GM19397 (cell line): ENCODE results near the gene CEP95.
"Not testable (repeated sequence)": the region's sequence is repeated elsewhere in the genome, so short reads cannot be mapped to it uniquely, and the experiment has no call there.

Source experiments
- ATAC-seq: cut with Tn5 transposase; IDR thresholded peaks from one replicate; pipeline ENCODE4 v1.9.1; 2021; ENCODE audit warnings: mild to moderate bottlenecking, moderate library complexity; ENCODE audit not compliant: unreplicated experiment

The CEP95 gene, protein sequence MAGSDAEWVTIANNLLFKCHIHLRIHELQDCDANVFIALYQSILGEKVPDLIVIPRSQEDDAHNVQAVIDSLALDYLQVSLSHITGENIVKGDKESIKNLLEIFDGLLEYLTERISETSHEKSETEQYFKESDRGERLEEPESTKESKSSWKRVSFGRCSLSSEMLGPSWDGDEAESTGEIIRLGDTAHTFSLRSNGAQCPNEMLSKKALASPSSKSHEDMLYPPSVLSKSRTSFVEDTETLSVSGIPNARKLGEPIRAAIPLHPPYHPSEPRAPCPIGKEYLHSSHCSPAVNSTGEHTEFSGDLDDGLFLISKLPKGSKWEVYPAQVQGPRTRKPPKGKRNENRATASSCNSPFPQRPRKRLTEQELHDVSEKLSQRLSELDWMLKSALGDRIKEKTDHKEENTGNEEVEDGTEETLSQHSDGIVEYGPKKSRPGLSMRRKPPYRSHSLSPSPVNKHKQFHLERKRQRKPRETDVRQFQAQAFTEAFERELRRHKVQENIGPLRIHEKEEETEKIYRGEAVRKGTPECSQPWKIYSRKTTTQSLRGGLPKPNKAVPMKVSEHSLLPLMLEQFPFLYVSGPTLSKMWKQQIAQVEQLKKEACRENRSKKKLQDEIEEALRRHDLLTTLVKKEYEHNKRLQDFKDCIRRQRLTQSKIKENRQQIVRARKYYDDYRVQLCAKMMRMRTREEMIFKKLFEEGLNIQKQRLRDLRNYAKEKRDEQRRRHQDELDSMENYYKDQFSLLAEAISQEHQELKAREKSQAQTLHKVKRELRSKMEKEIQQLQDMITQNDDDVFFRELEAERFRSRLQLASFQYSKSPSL

DNA sequence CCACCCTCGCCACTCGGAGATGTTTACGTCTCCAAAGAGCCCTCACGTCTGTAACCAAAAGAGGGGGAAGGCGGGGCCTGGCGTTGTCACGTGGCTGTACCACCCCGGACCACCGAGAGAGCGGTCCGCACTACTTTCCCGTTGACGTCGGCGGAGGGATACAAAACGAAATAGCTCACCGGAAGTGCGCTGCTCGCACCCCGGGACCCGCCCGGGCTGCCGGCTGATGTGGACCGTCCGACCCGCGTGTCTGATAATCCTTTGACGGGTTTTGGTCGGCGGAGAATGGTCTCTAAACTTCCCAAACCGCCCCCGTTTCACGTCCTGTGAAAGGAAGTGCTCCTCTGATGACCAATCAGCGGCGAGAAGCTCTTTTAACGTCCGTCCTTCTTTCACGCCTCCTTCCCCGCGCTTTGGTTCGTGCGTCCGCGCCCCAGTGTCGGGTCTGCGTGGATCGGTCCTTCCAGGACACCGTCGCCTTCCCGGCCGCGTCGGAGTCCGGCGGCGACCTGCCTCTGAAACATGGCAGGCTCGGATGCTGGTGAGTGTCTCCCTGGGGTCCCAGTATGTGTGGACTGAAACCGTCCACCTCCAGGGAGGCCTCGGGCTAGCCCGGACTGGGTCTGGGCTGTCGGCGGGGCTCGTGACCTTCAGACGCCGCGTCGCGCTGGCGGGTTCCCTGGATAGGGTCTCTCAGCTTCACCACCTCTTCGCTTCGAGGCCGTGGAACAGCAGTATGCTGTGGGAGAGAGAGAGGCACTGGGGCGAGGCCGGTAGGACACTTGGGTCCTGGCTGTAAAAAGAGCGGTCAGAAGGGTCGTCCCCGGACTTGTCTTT is at the start of gene CEP95:
CEP95 (plus strand) TSS at position 402 of the 837 bp plus-strand sequence; CDS start at position 523, 121 bp downstream.
- peak; percentile 62 for ATAC-seq

DNA sequence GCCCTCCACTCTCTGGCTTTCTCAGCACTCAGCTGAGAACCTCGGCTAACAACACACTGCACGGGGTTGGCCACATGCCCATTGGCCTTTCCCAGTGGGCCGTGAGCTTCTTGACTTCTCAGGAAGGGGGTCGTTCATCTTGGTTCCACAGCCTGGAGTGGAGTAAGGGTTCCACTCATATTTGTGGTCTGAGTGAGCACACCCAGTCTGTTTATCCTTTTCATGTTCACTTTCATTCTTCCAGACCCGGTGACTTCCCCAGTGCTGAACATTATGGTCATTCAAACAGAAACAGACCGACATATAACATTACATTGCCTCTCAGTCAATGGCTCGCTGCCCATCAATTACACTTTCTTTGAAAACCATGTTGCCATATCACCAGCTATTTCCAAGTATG is 49.6 kb upstream of the CEP95 start:
- ATAC-seq, result no peak

DNA sequence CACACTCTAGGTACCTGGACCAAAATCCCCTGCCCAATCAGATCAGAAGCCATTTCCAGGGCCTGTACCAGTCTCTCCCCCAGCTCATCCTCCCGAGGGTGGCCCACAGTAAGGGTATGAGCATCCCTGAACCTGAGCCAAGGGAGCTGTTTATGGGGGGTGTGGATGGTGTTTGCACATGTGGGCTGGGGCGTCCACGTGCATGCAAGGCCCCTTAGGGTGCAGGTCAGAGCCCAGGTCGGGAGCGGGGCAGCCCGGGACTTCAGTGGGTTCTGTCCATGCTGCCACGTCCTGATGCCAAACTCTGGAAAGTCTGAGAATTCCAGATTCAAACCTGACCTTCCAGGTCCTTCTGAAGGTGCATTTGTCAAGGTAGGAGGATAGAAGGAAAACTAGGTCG is 48.0 kb upstream of the CEP95 start:
- no peak for ATAC-seq

DNA sequence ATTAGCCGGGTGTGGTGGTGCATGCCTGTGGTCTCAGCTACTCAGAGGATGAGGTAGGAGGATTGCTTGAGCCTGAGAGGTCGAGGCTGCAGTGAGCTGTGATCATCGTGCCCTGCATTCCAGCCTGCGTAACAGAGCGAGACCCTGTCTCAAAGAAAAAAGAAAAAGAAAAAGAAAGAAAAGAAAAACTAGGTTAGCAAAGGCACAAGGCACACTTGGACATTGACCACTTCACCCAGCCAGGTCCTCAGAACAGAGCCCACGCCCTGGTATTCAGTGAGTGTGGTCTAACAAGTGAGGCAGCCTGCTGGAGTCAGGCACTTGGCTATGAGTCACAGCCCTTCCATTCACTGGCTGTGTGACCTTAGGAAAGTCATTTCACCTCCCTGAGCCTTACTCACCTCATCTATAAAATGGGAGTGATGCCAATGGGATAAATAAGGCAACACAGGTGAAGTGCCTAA is 47.5 kb upstream of the CEP95 start:
- no peak for ATAC-seq

DNA sequence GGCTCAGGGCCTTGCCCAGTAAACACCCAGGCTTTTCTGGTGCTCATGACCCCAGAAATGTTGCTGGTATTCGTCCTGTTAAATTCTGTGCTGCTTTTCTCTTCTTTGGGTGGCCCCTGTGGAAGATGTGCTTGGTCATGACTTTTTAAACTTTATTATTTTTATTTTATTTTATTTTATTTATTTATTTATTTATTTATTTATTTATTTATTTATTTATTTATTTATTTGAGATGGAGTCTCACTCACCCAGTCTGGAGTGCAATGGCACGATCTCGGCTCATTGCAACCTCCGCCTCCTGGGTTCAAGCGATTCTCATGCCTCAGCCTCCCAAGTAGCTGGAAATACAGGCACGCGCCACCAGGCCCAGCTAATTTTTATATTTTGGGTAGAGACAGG is 47.0 kb upstream of the CEP95 start:
- ATAC-seq, result not testable (repeated sequence)

DNA sequence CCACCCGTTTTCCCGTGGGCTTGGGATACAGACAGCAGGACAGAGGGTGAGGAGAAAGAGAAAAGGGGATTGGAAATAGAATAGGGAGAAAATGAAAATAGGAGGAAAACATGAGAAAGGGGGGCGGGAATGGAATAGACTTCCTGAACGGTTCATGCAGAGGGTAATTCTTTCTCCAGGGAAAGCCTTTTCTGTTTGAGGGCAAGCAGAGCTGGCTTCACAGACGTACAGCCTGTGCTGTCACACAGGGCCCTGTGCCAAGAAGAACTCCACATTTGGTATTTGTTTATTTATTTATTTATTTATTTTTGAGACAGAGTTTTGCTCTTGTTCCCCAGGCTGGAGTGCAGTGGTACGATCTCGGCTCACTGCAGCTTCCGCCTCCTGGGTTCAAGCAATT is 45.8 kb upstream of the CEP95 start:
- ATAC-seq, result no peak

DNA sequence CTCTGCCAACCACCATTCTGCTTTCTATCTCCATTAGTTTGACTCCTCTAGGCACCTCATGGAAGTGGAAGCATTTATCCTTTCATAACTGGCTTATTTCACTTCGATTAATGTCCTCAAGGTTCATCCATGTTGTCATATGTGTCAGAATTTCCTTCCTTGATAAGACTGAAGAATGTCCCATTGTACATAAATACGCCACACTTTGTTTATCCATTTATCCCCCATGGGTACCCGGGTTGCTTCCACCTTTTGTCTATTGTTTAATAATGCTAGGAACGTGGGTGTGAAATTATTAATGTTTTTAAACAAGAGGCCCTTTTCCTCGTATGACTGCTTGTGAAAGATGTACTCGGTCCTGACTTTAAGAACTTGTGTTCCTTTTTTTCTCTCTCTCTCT is 45.0 kb upstream of the CEP95 start:
- ATAC-seq, result no peak

DNA sequence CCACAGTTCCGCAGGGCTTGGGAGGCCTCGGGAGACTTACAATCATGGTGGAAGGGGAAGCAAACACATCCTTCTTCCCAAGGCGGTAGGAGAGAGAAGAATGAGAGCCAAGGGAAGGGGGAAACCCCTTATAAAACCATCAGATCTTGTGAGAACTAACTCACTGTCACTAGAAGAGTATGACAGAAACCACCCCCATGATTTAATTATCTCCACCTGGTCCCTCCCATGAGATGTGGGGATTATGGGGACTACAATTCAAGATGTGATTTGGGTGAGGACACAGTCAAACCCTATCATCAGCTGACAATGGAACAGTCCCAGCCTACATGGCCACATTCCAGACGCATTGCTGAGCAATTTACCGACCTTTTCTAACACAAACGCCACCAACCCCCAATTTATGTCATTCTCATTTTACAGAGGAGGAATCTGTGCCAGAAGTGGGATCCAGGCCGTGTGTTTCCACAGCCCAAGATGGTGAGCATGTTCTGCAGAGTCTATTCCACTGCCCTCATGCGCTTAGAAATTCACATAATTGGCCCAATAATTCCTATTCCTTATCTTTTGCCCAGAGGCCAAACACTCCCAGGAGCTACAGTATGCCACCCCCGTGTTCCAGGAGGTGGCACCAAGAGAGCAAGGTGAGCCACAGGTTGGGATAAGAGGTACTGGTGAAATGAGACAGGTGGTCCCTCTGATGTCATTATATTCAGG is 40.6 kb upstream of the CEP95 start:
- no peak for ATAC-seq

DNA sequence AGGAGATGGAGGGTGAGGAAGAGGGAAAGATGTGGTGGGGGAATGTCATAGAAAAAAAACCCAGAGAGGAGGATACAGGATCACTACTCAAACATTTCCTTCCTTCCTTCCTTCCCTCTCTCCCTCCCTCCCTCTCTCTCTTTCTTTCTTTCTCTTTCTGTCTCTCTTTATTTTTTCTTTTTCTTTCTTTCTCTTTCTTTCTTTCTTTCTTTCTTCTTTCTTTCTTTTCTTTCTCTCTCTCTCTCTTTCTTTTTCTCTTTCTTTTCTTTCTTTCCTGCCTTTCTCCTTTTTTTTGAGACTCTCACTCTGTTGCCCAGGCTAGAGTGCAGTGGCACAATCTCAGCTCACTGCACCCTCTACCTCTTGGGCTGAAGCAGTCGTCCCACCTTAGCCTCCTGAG is 39.9 kb upstream of the CEP95 start:
- not testable (repeated sequence) for ATAC-seq

DNA sequence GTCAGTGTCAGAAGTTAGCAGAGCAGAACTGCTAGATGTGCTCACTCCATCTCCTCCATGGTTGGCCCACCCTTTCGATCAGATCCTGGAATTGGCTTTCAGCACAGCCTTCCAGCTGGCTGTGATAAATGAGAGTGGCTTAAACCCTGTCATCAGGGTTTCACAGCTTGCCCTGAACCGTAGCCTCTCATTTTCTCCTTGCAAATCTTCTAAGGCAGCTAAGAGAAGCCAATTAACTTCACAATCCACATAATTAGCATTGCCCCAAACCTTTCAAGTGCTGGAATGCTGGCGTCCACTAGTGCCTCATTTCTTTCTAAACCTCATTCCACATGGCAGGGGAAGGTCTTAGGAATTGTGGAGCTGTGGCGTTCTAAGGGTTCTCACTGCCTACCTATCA is 36.2 kb upstream of the CEP95 start:
- ATAC-seq, result no peak

DNA sequence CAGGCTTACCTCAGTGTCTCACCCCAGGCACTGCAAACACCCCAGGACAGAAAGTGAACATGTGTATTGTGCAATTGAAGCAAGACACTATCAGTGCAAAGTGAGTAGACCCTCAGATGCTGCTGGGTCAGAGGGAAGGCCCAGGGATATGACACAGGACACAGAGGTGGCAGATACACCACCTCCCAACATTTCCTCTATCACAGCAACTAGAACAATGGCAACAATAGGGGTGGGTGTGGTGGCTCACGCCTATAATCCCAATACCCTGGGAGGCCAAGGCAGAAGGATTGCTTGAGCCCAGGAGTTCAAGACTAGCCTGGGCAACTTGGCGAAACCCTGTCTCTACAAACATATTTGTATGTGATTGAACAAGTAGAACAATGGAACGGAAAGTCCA is 35.3 kb upstream of the CEP95 start:
- ATAC-seq, result no peak

DNA sequence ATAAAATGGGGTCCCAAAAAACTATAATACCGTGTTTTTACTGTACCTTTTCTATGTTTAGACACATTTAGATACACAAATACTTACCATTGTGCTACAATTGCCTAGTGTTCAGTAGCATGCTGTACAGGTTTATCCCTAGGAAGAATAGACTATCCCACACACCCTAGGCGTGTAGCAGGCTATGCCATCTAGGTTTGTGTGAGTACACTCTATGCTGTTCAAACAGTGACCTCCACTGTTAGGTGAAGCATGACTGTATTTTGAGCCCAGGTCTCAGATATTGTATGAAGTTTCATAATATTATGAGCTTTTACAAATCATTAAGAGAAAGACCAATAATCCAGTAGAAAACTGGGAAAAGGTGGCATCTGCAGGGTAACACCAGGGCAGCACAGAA is 34.2 kb upstream of the CEP95 start:
- no peak for ATAC-seq

DNA sequence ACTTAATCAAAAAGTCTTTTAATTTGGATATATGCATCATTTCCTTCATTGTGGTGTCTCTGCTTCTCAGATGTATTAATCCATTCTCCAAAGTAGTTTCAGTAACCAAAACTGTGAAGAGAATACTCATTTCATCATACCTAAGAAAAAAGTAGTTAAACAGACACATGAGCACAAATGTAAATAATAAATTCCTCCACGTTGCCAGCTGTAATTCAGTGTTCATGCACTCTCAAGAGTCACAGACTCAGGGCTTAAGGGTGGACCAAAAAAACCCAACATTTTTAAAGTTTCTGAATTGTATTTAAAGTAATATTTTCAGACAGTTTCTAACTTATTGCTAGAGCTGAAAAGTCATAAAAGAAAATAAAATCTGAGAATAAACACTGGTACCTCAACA is 28.9 kb upstream of the CEP95 start:
- no peak for ATAC-seq

DNA sequence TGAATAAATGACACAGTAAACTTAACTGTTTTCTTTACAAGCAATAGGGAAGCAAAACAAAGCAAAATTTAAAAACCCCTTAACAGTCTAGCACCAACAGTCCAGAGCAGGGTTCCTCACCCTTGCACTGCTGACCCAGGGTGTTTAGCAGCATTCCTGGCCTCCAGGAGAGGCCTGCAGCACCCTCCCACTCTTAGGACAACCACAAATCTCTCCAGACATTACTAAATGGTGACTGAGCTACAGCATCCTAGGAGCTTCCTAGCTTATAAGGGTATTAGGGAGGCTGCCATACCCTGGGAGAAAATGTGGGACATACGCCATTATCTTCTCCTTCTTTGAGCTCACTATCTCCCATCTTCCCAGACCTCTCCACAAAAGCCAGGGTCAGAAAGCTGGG is 25.8 kb upstream of the CEP95 start:
- ATAC-seq, result no peak

DNA sequence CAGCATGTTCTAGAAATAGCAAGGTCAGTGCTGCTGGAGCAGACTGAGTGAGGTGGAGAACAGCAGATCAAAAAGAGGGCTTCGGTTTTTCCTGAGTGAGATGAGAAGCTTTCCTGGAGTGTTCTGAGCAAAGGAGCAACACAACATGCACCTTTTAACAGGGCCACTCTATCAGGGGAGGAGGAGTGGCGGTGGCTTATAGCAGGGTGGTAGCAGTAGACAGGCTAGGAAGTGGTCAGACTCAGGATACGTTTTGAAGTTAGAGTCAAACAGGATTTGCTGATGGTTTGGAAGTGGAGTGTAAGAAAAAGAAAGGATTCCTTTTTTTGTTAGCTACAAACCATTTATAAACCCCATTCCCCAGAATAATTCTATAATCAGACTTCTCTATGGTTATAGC is 22.4 kb upstream of the CEP95 start:
- ATAC-seq, result no peak

DNA sequence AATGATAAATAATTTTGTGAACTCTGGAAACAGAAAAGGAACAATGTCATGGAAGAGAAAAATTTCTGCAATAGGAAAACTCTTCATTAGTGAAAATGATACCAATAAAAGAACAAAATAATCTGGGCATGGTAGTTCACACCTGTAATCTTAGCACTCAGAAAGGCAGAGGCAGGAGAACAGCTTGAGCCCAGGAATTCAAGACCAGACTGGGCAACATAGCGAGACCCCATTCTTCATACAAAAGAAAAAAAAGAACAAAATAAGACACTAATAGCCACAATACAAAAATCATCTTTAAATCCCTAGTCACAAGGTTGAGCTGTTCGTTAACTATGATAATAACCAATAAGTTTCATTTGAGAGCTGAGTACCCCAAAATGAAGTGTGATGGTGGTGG is 18.5 kb upstream of the CEP95 start:
- ATAC-seq, result no peak

DNA sequence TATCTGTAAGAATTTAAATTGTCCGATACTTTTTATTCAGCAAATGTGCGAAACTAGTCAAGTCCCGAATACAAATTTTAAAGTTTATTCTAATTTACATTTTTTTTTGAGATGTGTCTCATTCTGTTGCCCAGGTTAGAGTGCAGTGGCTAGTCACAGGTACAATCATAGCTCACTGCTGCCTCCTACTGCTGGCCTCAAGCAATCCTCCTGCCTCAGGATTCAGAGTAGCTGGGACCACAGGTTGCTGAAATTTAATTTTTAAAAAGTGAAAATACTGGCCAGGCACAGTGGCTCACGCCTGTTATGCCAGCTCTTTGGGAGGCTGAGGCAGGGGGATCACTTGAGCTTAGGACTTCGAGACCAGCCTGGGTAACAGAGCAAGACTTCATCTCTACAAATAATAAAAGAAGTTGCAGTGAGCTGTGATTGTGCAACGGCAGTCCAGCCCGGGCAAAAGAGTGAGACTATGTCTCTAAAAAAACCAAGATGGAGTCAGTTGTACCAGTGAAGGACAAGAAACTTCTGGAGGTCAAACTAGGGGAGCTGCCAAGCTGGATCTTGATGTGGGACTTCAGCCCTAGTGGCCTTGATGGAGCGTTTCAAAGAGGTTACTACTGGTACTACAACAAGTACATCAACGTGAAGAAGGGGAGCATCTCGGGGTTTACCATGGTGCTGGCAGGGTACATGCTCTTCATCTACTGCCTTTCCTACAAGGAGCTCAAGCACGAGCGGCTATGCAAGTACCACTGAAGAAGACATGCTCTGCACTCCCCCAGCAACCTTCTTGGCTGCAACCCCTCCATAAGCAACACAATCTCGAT is 15.5 kb upstream of the CEP95 start:
- no peak for ATAC-seq

DNA sequence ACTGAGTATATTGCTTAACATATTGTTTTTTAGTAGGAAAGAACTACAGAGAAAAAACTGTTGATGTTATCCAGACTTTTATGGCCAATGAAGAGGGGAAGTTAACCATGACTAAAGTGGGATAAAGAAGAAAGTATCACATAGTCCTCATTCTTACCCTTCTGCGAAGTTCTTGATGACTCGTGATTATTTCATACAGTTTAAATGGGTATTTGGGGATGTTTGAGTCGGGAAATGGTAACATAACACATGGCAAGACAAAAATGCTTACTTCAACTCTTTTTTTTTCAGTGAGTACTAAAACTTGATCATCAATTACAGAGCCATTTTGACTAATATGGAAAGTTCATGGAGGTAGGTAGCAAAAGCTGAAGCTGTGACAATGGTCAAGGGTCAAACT is 14.8 kb upstream of the CEP95 start:
- ATAC-seq, result no peak

DNA sequence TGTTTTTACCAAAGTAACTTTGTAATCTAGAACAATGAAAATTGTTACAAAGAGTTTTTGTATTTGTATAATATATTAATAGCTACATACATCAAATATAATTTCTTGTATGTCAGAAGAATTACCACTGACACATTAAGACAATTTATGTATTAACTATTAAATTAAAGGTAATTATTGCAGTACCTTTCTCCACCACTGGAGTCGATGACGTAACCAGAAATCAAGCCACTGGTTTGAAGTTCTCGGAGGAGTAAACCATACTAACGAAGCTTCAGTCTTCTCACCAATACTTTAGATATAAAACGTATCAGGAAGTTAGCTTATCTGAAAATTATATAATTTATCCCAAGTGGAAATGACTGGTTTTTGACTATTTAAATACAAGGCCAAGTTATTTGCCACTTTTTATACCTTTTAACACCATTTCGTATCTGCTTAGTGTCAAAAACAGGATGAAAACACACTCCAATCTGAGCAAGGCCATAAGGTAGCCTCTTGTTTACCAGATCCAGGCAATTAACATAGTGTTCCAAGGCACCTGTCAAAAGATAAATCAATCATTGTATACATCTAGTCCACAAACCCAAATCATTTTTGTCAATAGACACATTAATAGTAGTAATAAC is 14.2 kb upstream of the CEP95 start:
- no peak for ATAC-seq
